GM12878 (cell line): ENCODE results near the gene CDKN2A. TPM values are rescaled to one million over a fixed set of nuclear protein-coding genes. Genes with fewer than 3 reads are reported as not detected.

Source experiments
- CBFB ChIP-seq: IDR thresholded peaks from 2 replicates; pipeline ENCODE4 v1.6.1; 2016; ENCODE audit warnings: antibody characterized with exemption, low read depth
- CBX5 ChIP-seq: sonication (generic); IDR thresholded peaks from 2 replicates; pipeline ENCODE4 v1.6.1; 2016; ENCODE audit warnings: low read depth, moderate library complexity, mild to moderate bottlenecking, inconsistent platforms
- CHD2 ChIP-seq: IDR thresholded peaks from 2 replicates; pipeline ENCODE4 v1.6.1; 2011; ENCODE audit warnings: low read depth, low read length, improper control_type of control experiment, borderline replicate concordance
- CREB1 ChIP-seq: IDR thresholded peaks from 2 replicates; pipeline ENCODE4 v1.6.1; 2012; ENCODE audit warnings: low read depth, mild to moderate bottlenecking, inconsistent platforms
- FOXK2 ChIP-seq: fragments of 450-650 bp; IDR thresholded peaks from 2 replicates; pipeline ENCODE4 v1.6.1; 2017; ENCODE audit warnings: mild to moderate bottlenecking, moderate library complexity
- FOXM1 ChIP-seq: IDR thresholded peaks from 2 replicates; pipeline ENCODE4 v1.6.1; 2012; ENCODE audit warnings: low read depth, mild to moderate bottlenecking, inconsistent platforms, low read length, moderate library complexity
- HCFC1 ChIP-seq: fragments of 150-350 bp; IDR thresholded peaks from 2 replicates; pipeline ENCODE4 v1.6.1; 2014; ENCODE audit warnings: low read length
- HDGF ChIP-seq: fragments of 450-650 bp; IDR thresholded peaks from 2 replicates; pipeline ENCODE4 v1.6.1; 2016; ENCODE audit warnings: antibody characterized with exemption
- IRF4 ChIP-seq: IDR thresholded peaks from 2 replicates; pipeline ENCODE4 v1.6.1; 2011; ENCODE audit warnings: low read depth, low read length
- KDM1A ChIP-seq: fragments of 200-600 bp; sonication (generic); IDR thresholded peaks from 2 replicates; pipeline ENCODE4 v1.6.1; 2016; ENCODE audit warnings: borderline replicate concordance
- MYC ChIP-seq: IDR thresholded peaks from 2 replicates; pipeline ENCODE4 v1.6.1; 2011; ENCODE audit warnings: mild to moderate bottlenecking, low read length, moderate library complexity, inconsistent platforms; ENCODE audit not compliant: insufficient read depth, insufficient replicate concordance, insufficient read length, severe bottlenecking
- PAX8 ChIP-seq: fragments of 450-650 bp; IDR thresholded peaks from 2 replicates; pipeline ENCODE4 v1.6.1; 2017; ENCODE audit warnings: mild to moderate bottlenecking, moderate library complexity
- PKNOX1 ChIP-seq: fragments of 450-650 bp; IDR thresholded peaks from 2 replicates; pipeline ENCODE4 v1.6.1; 2016; ENCODE audit warnings: mild to moderate bottlenecking
- PML ChIP-seq: IDR thresholded peaks from 2 replicates; pipeline ENCODE4 v1.6.1; 2012; ENCODE audit warnings: low read length, inconsistent platforms
- RAD21 ChIP-seq: IDR thresholded peaks from 2 replicates; pipeline ENCODE4 v1.6.1; 2011; ENCODE audit warnings: mild to moderate bottlenecking, low read depth, low read length, moderate library complexity; ENCODE audit not compliant: insufficient read depth
- RELA ChIP-seq: fragments of 450-650 bp; IDR thresholded peaks from 2 replicates; pipeline ENCODE4 v1.8.0; 2014; ENCODE audit warnings: borderline replicate concordance; ENCODE audit not compliant: partially characterized antibody
- RFX5 ChIP-seq: IDR thresholded peaks from 2 replicates; pipeline ENCODE4 v1.6.1; 2011; ENCODE audit warnings: low read depth, low read length, improper control_type of control experiment
- RUNX3 ChIP-seq: IDR thresholded peaks from 2 replicates; pipeline ENCODE4 v1.6.1; 2012; ENCODE audit warnings: low read length, inconsistent platforms
- SMARCA5 ChIP-seq: fragments of 450-650 bp; IDR thresholded peaks from 2 replicates; pipeline ENCODE4 v1.6.1; 2017; ENCODE audit warnings: mild to moderate bottlenecking
- SP1 ChIP-seq: IDR thresholded peaks from one replicate; pipeline ENCODE4 v1.6.1; 2011; ENCODE audit warnings: low read depth, low read length
- SREBF1 ChIP-seq: IDR thresholded peaks from 2 replicates; pipeline ENCODE4 v1.6.1; 2012; ENCODE audit warnings: mild to moderate bottlenecking, low read length
- SREBF2 ChIP-seq: IDR thresholded peaks from 2 replicates; pipeline ENCODE4 v1.6.1; 2012; ENCODE audit warnings: mild to moderate bottlenecking, low read length
- SUZ12 ChIP-seq: fragments of 200-600 bp; sonication (generic); IDR thresholded peaks from one replicate; pipeline ENCODE4 v1.6.1; 2018; ENCODE audit warnings: antibody characterized with exemption, mild to moderate bottlenecking; ENCODE audit not compliant: unreplicated experiment
- TCF3 ChIP-seq: IDR thresholded peaks from 2 replicates; pipeline ENCODE4 v1.6.1; 2012; ENCODE audit warnings: low read depth, mild to moderate bottlenecking, low read length, borderline replicate concordance; ENCODE audit not compliant: insufficient read depth
- TCF7 ChIP-seq: IDR thresholded peaks from 2 replicates; pipeline ENCODE4 v1.6.1; 2014; ENCODE audit warnings: antibody characterized with exemption, borderline replicate concordance
- ZNF274 ChIP-seq: IDR thresholded peaks from one replicate; pipeline ENCODE4 v1.8.0; 2011; ENCODE audit not compliant: insufficient read length, insufficient read depth
- polyA plus RNA-seq, 11 experiments: library from polyadenylated mRNA; depleted of rRNA in 4 of 11; unstranded in 6 of 11; stranded (reverse) in 5 of 11; fragments of >200 nt; fragmentation: Nextera tagmentation in 4 of 11; fragmentation: Illumina TruSeq in 1 of 11; extraction: Ambion mirVana in 4 of 11; extraction: Trizol in 1 of 11; gene quantifications; 1 replicate in 1 of 11; 2 replicates in 10 of 11; pipeline versions ENCODE4 v1.2.1 to v1.2.3, GENCODE V29; 2011 to 2016; ENCODE audit warnings: inconsistent platforms in 2 of 11, missing spikeins in 2 of 11, low read depth in 1 of 11
- total RNA-seq, 4 experiments: library from RNA; depleted of rRNA in 3 of 4; stranded (reverse); fragments of >200 nt in 3 of 4; fragmentation: Illumina TruSeq in 1 of 4; extraction: Trizol in 1 of 4; gene quantifications; 2 replicates each; pipeline versions ENCODE4 v1.2.1 to v1.2.3, GENCODE V29; 2013 to 2021
- TF ChIP-seq, protein P1 (sequence below): IDR thresholded peaks from 2 replicates; pipeline ENCODE4 v1.6.1; 2011; ENCODE audit warnings: low read depth, mild to moderate bottlenecking, low read length, moderate library complexity, borderline replicate concordance; ENCODE audit errors: extremely low read depth
- TF ChIP-seq, protein P2 (sequence below): IDR thresholded peaks from 2 replicates; pipeline ENCODE4 v1.6.1; 2012; ENCODE audit warnings: improper control_type of control experiment, low read depth, low read length; ENCODE audit not compliant: insufficient replicate concordance

Gene CDKN2A
- total and polyA plus RNA-seq, 10 of the 15 experiments (the other 5 are each of a cell fraction or from before 2014, with no cell fraction given): 0.84 to 41.2 (median 18.4) TPM

- TF ChIP-seq RFX5 (no peak), HDGF (peak; percentile 90), SREBF1 (no peak), SMARCA5 (no peak), ZNF274 (no peak), CBFB (no peak), FOXK2 (no peak), CBX5 (no peak), SREBF2 (no peak), RELA (peak; percentile 69), TCF3 (peak; percentile 62; the same call in 1 of the 2 replicates), PKNOX1 (no peak; the same call in 1 of the 2 replicates), CREB1 (peak; percentile 89), RUNX3 (0 out of 2 replicates have a peak, but pooled peaks have one; percentile 20), PAX8 (no peak), TCF7 (no peak), HCFC1 (peak; percentile 39; the same call in 1 of the 2 replicates), PML (no peak), RAD21 (no peak), KDM1A (no peak), FOXM1 (no peak; the same call in 1 of the 2 replicates), CHD2 (peak; percentile 57; the same call in 1 of the 2 replicates), IRF4 (no peak), SUZ12 (no peak), MYC (no peak), SP1 (no peak)
- TF ChIP-seq, protein P1, sequence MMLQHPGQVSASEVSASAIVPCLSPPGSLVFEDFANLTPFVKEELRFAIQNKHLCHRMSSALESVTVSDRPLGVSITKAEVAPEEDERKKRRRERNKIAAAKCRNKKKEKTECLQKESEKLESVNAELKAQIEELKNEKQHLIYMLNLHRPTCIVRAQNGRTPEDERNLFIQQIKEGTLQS: no peak
- TF ChIP-seq, protein P2, sequence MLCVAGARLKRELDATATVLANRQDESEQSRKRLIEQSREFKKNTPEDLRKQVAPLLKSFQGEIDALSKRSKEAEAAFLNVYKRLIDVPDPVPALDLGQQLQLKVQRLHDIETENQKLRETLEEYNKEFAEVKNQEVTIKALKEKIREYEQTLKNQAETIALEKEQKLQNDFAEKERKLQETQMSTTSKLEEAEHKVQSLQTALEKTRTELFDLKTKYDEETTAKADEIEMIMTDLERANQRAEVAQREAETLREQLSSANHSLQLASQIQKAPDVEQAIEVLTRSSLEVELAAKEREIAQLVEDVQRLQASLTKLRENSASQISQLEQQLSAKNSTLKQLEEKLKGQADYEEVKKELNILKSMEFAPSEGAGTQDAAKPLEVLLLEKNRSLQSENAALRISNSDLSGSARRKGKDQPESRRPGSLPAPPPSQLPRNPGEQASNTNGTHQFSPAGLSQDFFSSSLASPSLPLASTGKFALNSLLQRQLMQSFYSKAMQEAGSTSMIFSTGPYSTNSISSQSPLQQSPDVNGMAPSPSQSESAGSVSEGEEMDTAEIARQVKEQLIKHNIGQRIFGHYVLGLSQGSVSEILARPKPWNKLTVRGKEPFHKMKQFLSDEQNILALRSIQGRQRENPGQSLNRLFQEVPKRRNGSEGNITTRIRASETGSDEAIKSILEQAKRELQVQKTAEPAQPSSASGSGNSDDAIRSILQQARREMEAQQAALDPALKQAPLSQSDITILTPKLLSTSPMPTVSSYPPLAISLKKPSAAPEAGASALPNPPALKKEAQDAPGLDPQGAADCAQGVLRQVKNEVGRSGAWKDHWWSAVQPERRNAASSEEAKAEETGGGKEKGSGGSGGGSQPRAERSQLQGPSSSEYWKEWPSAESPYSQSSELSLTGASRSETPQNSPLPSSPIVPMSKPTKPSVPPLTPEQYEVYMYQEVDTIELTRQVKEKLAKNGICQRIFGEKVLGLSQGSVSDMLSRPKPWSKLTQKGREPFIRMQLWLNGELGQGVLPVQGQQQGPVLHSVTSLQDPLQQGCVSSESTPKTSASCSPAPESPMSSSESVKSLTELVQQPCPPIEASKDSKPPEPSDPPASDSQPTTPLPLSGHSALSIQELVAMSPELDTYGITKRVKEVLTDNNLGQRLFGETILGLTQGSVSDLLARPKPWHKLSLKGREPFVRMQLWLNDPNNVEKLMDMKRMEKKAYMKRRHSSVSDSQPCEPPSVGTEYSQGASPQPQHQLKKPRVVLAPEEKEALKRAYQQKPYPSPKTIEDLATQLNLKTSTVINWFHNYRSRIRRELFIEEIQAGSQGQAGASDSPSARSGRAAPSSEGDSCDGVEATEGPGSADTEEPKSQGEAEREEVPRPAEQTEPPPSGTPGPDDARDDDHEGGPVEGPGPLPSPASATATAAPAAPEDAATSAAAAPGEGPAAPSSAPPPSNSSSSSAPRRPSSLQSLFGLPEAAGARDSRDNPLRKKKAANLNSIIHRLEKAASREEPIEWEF: no peak
Observed at GRCh38 chr9:21995006-21995665, 944 bp upstream of the CDKN2A start (continued).
